A673 (cell line): ENCODE results near the gene FBLN1.

ENCODE experiments used
- EZH2 ChIP-seq: fragments of 200-600 bp; sonication (generic); IDR thresholded peaks from 2 replicates; pipeline ENCODE4 v1.6.1; 2017; ENCODE audit warnings: borderline replicate concordance, low read depth, mild to moderate bottlenecking, mixed read lengths, antibody characterized with exemption, low read length; ENCODE audit not compliant: poor library complexity, severe bottlenecking
- TF ChIP-seq, protein P1 (sequence below): fragments of 300-800, 200-600 bp; sonication (generic); conservative IDR thresholded peaks from 2 replicates; pipeline ENCODE4 v1.5.1; 2017; ENCODE audit warnings: low read depth, mild to moderate bottlenecking, antibody characterized with exemption, low read length, moderate library complexity, mixed read lengths

DNA sequence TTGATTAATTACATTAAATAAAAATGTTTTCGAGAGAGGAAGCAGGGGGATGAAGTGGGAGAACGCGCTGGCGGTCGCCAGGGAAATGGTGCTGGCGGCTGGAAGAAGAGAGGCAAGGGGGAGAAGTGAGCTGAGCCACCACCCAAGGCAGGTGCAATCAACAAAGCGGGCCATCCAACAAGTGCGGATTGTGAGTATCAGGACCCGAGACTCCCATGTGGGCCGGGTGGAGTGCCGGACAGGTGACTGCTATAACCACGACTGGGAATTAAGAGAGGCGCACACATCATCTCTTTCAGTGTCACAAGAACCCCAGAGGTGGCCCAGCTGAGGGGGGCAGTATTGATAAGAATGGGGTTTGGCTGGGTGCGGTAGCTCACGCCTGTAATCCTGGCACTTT is 127.8 kb downstream of the FBLN1 start:
- TF ChIP-seq, protein P1, sequence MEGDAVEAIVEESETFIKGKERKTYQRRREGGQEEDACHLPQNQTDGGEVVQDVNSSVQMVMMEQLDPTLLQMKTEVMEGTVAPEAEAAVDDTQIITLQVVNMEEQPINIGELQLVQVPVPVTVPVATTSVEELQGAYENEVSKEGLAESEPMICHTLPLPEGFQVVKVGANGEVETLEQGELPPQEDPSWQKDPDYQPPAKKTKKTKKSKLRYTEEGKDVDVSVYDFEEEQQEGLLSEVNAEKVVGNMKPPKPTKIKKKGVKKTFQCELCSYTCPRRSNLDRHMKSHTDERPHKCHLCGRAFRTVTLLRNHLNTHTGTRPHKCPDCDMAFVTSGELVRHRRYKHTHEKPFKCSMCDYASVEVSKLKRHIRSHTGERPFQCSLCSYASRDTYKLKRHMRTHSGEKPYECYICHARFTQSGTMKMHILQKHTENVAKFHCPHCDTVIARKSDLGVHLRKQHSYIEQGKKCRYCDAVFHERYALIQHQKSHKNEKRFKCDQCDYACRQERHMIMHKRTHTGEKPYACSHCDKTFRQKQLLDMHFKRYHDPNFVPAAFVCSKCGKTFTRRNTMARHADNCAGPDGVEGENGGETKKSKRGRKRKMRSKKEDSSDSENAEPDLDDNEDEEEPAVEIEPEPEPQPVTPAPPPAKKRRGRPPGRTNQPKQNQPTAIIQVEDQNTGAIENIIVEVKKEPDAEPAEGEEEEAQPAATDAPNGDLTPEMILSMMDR: no peak
- TF ChIP-seq EZH2: no peak
